Measurements from ENCODE around the gene PDE8B.

- no peak for TF ChIP-seq USF1 (IDR thresholded peaks at IDR 0.05; ENCODE audit: borderline replicate concordance, low read depth)
- TF ChIP-seq MAX (IDR thresholded peaks at IDR 0.05; ENCODE audit: low read depth): no peak
- no peak for TF ChIP-seq CTCF (IDR thresholded peaks at IDR 0.05)
- no peak for TF ChIP-seq RCOR1 (IDR thresholded peaks at IDR 0.05; ENCODE audit: low read length)
- no peak for TF ChIP-seq POLR2AphosphoS5 (IDR thresholded peaks at IDR 0.05; ENCODE audit: low read depth, low read length)
- TF ChIP-seq TAF1 (IDR thresholded peaks at IDR 0.05; ENCODE audit: borderline replicate concordance, low read depth, low read length): no peak
These were observed 199.6 kb downstream of the PDE8B start for GRCh38 chr5:77409870-77410621.

Data from SK-N-SH (cell line).